CD14-positive monocyte (primary cell): ENCODE results near the gene PPP2R2D. TPM values are rescaled to one million over a fixed set of nuclear protein-coding genes. Genes with fewer than 3 reads are reported as not detected.
A peak's percentile ranks its signal among the peaks of the same experiment; 100 is the strongest.

Source experiments
- DNase-seq, 3 donors: peaks; one replicate each; pipeline ENCODE4 v3.0.0-alpha.2; 2011 to 2022
- H2AFZ ChIP-seq: 2 replicates; pipeline ENCODE4 v1.6.0; 2012; ENCODE audit warnings: mild to moderate bottlenecking, low read depth, low read length, inconsistent platforms; ENCODE audit not compliant: insufficient read depth, poor library complexity, severe bottlenecking
- H3K27ac ChIP-seq, 2 donors: 1 replicate in 1 of 2; 2 replicates in 1 of 2; pipeline ENCODE4 v1.5.1; 2012 to 2013; ENCODE audit warnings: low read length in 2 of 2, control low read depth in 1 of 2, inconsistent platforms in 1 of 2, low read depth in 1 of 2, mild to moderate bottlenecking in 1 of 2
- H3K27me3 ChIP-seq, 2 donors: one replicate each; pipeline versions ENCODE4 v1.6.0 to v1.6.1; 2011 to 2013; ENCODE audit warnings: low read length in 2 of 2; ENCODE audit not compliant: control insufficient read depth in 2 of 2, insufficient read depth in 2 of 2
- H3K36me3 ChIP-seq, 2 donors: replicated peaks in 1 of 2; 1 replicate in 1 of 2; 2 replicates in 1 of 2; pipeline versions ENCODE4 v1.5.1 to v1.6.1; 2012 to 2013; ENCODE audit warnings: low read length in 2 of 2, control low read depth in 1 of 2, inconsistent platforms in 1 of 2, mild to moderate bottlenecking in 1 of 2; ENCODE audit not compliant: insufficient read depth in 2 of 2, control insufficient read depth in 1 of 2
- H3K4me1 ChIP-seq, 2 donors: 1 replicate in 1 of 2; 2 replicates in 1 of 2; pipeline versions ENCODE4 v1.5.1 to v1.6.1; 2012 to 2013; ENCODE audit warnings: low read length in 2 of 2, control low read depth in 1 of 2, inconsistent platforms in 1 of 2, mild to moderate bottlenecking in 1 of 2, moderate library complexity in 1 of 2; ENCODE audit not compliant: insufficient read depth in 2 of 2, control insufficient read depth in 1 of 2
- H3K4me2 ChIP-seq: replicated peaks from 2 replicates; pipeline ENCODE3; 2012; ENCODE audit warnings: low read length, moderate library complexity, mild to moderate bottlenecking; ENCODE audit not compliant: poor library complexity, severe bottlenecking; ENCODE audit errors: extremely low read depth
- H3K4me3 ChIP-seq, 3 experiments: fragments of 200-600 bp in 1 of 3; sonication (generic) in 1 of 3; replicated peaks in 1 of 3; 1 replicate in 2 of 3; 2 replicates in 1 of 3; pipeline ENCODE4 v1.5.1; 2011 to 2013; ENCODE audit warnings: low read length in 3 of 3, mild to moderate bottlenecking in 3 of 3, control low read depth in 2 of 3, low read depth in 2 of 3, inconsistent platforms in 1 of 3, moderate library complexity in 1 of 3
- H3K79me2 ChIP-seq: 2 replicates; pipeline ENCODE4 v1.6.0; 2012; ENCODE audit warnings: mild to moderate bottlenecking, control low read depth, inconsistent platforms, low read length, moderate library complexity; ENCODE audit not compliant: insufficient read depth
- H3K9ac ChIP-seq: 2 replicates; pipeline ENCODE4 v1.6.0; 2017; ENCODE audit warnings: low read length, mild to moderate bottlenecking; ENCODE audit not compliant: insufficient read depth, poor library complexity, severe bottlenecking
- H3K9me3 ChIP-seq, 2 donors: replicated peaks in 1 of 2; 1 replicate in 1 of 2; 2 replicates in 1 of 2; pipeline versions ENCODE4 v1.5.1 to v1.6.1; 2012 to 2013; ENCODE audit warnings: low read length in 2 of 2, control low read depth in 1 of 2; ENCODE audit not compliant: control insufficient read depth in 1 of 2, insufficient read depth in 1 of 2
- H4K20me1 ChIP-seq: 2 replicates; pipeline ENCODE4 v1.6.0; 2012; ENCODE audit warnings: mild to moderate bottlenecking, low read length, control low read depth, moderate library complexity; ENCODE audit not compliant: insufficient read depth
- H3K27ac Mint-ChIP-seq, 7 donors: one replicate each; pipeline ENCODE4 v1.8.0; 2020; ENCODE audit warnings: mild to moderate bottlenecking in 7 of 7, mixed read lengths in 7 of 7, moderate library complexity in 6 of 7, inconsistent platforms in 2 of 7
- H3K27me3 Mint-ChIP-seq, 3 donors: one replicate each; pipeline ENCODE4 v1.8.0; 2021 to 2022; ENCODE audit warnings: low read depth in 3 of 3, mild to moderate bottlenecking in 3 of 3, mixed read lengths in 3 of 3, moderate library complexity in 3 of 3, inconsistent platforms in 1 of 3
- H3K36me3 Mint-ChIP-seq, 2 donors: one replicate each; pipeline ENCODE4 v1.8.0; 2020; ENCODE audit warnings: mixed read lengths in 2 of 2, inconsistent platforms in 1 of 2, mild to moderate bottlenecking in 1 of 2
- H3K4me1 Mint-ChIP-seq: one replicate; pipeline ENCODE4 v1.8.0; 2020; ENCODE audit warnings: mild to moderate bottlenecking, mixed read lengths
- H3K4me3 Mint-ChIP-seq, 2 donors: one replicate each; pipeline ENCODE4 v1.8.0; 2020; ENCODE audit warnings: mild to moderate bottlenecking in 2 of 2, mixed read lengths in 2 of 2, moderate library complexity in 1 of 2
- H3K9me3 Mint-ChIP-seq, 7 donors: one replicate each; pipeline ENCODE4 v1.8.0; 2020 to 2022; ENCODE audit warnings: mixed read lengths in 7 of 7, mild to moderate bottlenecking in 6 of 7, moderate library complexity in 6 of 7, inconsistent platforms in 2 of 7
- WGBS: methylation state at CpG from one replicate; pipeline ENCODE4 v1.1.5; 2013; ENCODE audit warnings: missing lambda C conversion rate; ENCODE audit not compliant: insufficient coverage; 5-methylcytosine and 5-hydroxymethylcytosine counted together
- intact Hi-C, 2 donors: fragments of 100-400 bp; cut with micrococcal nuclease; formaldehyde crosslinking; loops; one replicate each; pipeline versions ENCODE4 v1.15.0 to v1.15.1; 2023
- polyA plus RNA-seq, 3 donors: library from polyadenylated mRNA; depleted of rRNA in 1 of 3; unstranded in 2 of 3; stranded (reverse) in 1 of 3; fragments of 300-500 nt in 2 of 3; fragments of >200 nt in 1 of 3; fragmentation: Illumina TruSeq in 2 of 3; gene quantifications; 1 replicate in 2 of 3; 2 replicates in 1 of 3; pipeline ENCODE4 v1.2.3, GENCODE V29; 2012 to 2021
- TF ChIP-seq, protein P1 (sequence below): fragments of 200-600 bp; IDR thresholded peaks from one replicate; pipeline ENCODE4 v1.8.0; 2022; ENCODE audit warnings: antibody characterized with exemption, mild to moderate bottlenecking

Gene PPP2R2D
- polyA plus RNA-seq, 3 donors, result 12.8 to 23.5 (median 12.9) TPM

DNA sequence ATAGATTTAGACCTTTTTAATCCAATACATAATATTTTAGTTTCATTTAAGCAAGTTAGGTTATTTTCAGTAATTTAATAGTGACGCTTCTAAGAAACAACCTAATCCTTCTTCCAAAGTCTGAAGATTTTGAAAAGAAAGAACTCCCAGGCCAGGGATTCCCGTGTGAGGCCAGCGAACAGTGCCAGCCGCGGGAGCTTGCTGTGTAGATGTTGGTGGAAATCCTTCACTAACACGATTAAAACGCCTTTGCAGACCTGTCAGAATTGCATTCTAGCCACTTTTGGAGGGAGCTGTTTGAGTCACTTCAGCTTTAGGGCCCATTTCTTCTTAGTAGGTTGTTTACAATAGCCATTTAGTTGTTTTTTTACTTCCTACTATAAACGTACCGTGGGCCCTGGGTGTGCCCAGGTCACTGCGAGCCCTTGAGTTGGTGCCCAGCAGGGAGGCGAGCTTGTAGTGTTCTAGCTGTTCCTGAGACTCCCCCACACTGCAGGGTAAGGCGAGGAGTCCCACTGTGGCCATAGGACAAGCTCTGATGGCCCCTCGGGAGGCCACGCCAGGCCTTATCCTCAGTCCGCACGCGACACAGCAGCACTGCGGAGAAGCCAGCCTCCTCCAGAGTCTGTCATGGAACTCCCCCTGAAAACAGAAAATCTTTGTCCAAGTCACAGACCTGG is 32.3 kb downstream of the PPP2R2D start:
- WGBS, result 97% methylated on average over 12 of the region's 18 CpGs
- peaks cover 98% of the 10 kb centered on the region for H4K20me1 ChIP-seq
- H3K36me3 Mint-ChIP-seq, result peaks cover 40 to 66% of the 10 kb centered on the region in 2 donors
- H3K9ac ChIP-seq, result no peak overlapping the region
- TF ChIP-seq, protein P1, sequence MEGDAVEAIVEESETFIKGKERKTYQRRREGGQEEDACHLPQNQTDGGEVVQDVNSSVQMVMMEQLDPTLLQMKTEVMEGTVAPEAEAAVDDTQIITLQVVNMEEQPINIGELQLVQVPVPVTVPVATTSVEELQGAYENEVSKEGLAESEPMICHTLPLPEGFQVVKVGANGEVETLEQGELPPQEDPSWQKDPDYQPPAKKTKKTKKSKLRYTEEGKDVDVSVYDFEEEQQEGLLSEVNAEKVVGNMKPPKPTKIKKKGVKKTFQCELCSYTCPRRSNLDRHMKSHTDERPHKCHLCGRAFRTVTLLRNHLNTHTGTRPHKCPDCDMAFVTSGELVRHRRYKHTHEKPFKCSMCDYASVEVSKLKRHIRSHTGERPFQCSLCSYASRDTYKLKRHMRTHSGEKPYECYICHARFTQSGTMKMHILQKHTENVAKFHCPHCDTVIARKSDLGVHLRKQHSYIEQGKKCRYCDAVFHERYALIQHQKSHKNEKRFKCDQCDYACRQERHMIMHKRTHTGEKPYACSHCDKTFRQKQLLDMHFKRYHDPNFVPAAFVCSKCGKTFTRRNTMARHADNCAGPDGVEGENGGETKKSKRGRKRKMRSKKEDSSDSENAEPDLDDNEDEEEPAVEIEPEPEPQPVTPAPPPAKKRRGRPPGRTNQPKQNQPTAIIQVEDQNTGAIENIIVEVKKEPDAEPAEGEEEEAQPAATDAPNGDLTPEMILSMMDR, result no peak
- H3K4me1 Mint-ChIP-seq, result peaks cover 8% of the 10 kb centered on the region
- H2AFZ ChIP-seq, result no peak overlapping the region
- peaks cover 74% of the 10 kb centered on the region for H3K79me2 ChIP-seq
- peaks cover 37 to 64% of the 10 kb centered on the region in 2 donors for H3K36me3 ChIP-seq
- H3K4me3 ChIP-seq, result no peak overlapping the region
- H3K4me3 Mint-ChIP-seq, result no peak overlapping the region
- no peak for DNase-seq
- H3K4me2 ChIP-seq, result no peak overlapping the region
- H3K4me1 ChIP-seq, result peaks cover under 1 to 4% of the 10 kb centered on the region in 2 donors
- no peak overlapping the region for H3K27ac Mint-ChIP-seq
- no peaks in the 10 kb centered on the region for H3K9me3 Mint-ChIP-seq
- no peaks in the 10 kb centered on the region for H3K27me3 ChIP-seq
- no peaks in the 10 kb centered on the region for H3K9me3 ChIP-seq
- H3K27ac ChIP-seq, result no peak overlapping the region
- H3K27me3 Mint-ChIP-seq, result no peaks in the 10 kb centered on the region
- intact Hi-C loops, result no loop called here

DNA sequence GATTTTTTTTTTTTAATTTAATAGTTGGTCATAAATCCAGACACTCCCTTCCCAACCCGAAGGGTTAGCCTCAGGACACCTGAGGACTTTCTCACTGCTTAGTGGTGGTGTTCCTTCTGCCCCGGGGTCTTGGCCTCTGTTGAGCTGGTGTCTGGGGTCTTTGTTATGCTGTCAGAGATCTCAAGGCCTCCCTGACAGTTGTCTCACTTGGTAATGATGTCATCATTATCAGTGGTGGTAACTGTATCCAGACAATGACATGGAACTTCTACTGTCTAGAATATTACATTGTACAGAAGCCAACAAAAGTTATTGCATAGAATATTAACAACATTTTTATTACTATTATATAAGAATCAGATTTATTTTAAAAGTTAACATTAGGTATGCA is 32.9 kb downstream of the PPP2R2D start:
- no peak overlapping the region for H3K4me2 ChIP-seq
- WGBS, result 90% methylated on average over 2 of the region's 2 CpGs
- peaks cover 43 to 69% of the 10 kb centered on the region in 2 donors for H3K36me3 ChIP-seq
- peaks cover 0 to 2% (median 0%) of the 10 kb centered on the region in 3 donors for H3K27me3 Mint-ChIP-seq
- TF ChIP-seq, protein P1, result no peak
- peaks cover 98% of the 10 kb centered on the region for H4K20me1 ChIP-seq
- no peak overlapping the region for H3K4me3 ChIP-seq
- no peak overlapping the region for H2AFZ ChIP-seq
- H3K4me1 ChIP-seq, result no peaks in the 10 kb centered on the region
- H3K9me3 Mint-ChIP-seq, result peaks cover 0 to 3% (median 0%) of the 10 kb centered on the region in 7 donors
- peaks cover 45 to 71% of the 10 kb centered on the region in 2 donors for H3K36me3 Mint-ChIP-seq
- no peaks in the 10 kb centered on the region for H3K27me3 ChIP-seq
- H3K9me3 ChIP-seq, result no peaks in the 10 kb centered on the region
- H3K4me3 Mint-ChIP-seq, result no peak overlapping the region
- no peak overlapping the region for H3K27ac ChIP-seq
- H3K4me1 Mint-ChIP-seq, result peaks cover 3% of the 10 kb centered on the region
- peaks cover 68% of the 10 kb centered on the region for H3K79me2 ChIP-seq
- DNase-seq, result no peak
- H3K27ac Mint-ChIP-seq, result peak overlapping the region in 1 of 7 donors; percentile 63
- no peak overlapping the region for H3K9ac ChIP-seq
- intact Hi-C loops, result no loop called here
